ENCODE data around the gene ENTPD3. TPM values are rescaled to one million over a fixed set of nuclear protein-coding genes. Genes with fewer than 3 reads are reported as not detected.

Gene ENTPD3
- total RNA-seq, 2 donors from 2014 or later = 0.22 to 0.37 TPM

- Histone ChIP-seq H3K9ac (ENCODE audit: extremely low read depth, low read length, poor library complexity, severe bottlenecking) (no peak overlapping the region), H3K36me3 (ENCODE audit: control insufficient read depth, insufficient read depth, low read length) (no peaks in the 10 kb centered on the region), H3K27ac (ENCODE audit: low read depth, low read length) (no peak overlapping the region), H3K4me3 (ENCODE audit: low read length) (no peak overlapping the region), H3K4me1 (ENCODE audit: control insufficient read depth, insufficient read depth, low read length) (no peaks in the 10 kb centered on the region), H3K27me3 (ENCODE audit: control insufficient read depth, insufficient read depth, low read length, poor library complexity, severe bottlenecking) (no peaks in the 10 kb centered on the region), H3K9me3 (ENCODE audit: control insufficient read depth, low read length) (no peaks in the 10 kb centered on the region)
- no peaks in the 10 kb centered on the region for H3K4me1 Mint-ChIP-seq
- H3K36me3 Mint-ChIP-seq (ENCODE audit: low read depth) = no peaks in the 10 kb centered on the region
- H3K27me3 Mint-ChIP-seq (ENCODE audit: insufficient read depth) = no peaks in the 10 kb centered on the region
- TF ChIP-seq CTCF (conservative IDR thresholded peaks at IDR 0.05) = no peak
- H3K9me3 Mint-ChIP-seq = no peaks in the 10 kb centered on the region
- no peak overlapping the region for H3K27ac Mint-ChIP-seq
- H3K4me3 Mint-ChIP-seq = no peak overlapping the region
- 89 to 92% methylated on average over 4 of the region's 4 CpGs for WGBS, 2 experiments (ENCODE audit: insufficient coverage in 1 of 2, insufficient read length in 1 of 2)
- DNase-seq = no peak
Observed at GRCh38 chr3:40445880-40446279, 58.9 kb downstream of the ENTPD3 start.

GRCh38 chr3:40450438-40450837, 63.5 kb downstream of the ENTPD3 start:
- H3K4me1 ChIP-seq (ENCODE audit: control insufficient read depth, insufficient read depth, low read length) = no peaks in the 10 kb centered on the region
- Mint-ChIP-seq H3K27ac (no peak overlapping the region), H3K27me3 (ENCODE audit: insufficient read depth) (peaks cover under 1% of the 10 kb centered on the region), H3K4me3 (no peak overlapping the region), H3K4me1 (peaks cover 10% of the 10 kb centered on the region), H3K9me3 (no peaks in the 10 kb centered on the region), H3K36me3 (ENCODE audit: low read depth) (no peaks in the 10 kb centered on the region)
- H3K27me3 ChIP-seq (ENCODE audit: control insufficient read depth, insufficient read depth, low read length, poor library complexity, severe bottlenecking) = no peaks in the 10 kb centered on the region
- H3K9ac ChIP-seq (ENCODE audit: extremely low read depth, low read length, poor library complexity, severe bottlenecking) = no peak overlapping the region
- TF ChIP-seq CTCF (conservative IDR thresholded peaks at IDR 0.05) = no peak
- no peak overlapping the region for H3K27ac ChIP-seq (ENCODE audit: low read depth, low read length)
- no peaks in the 10 kb centered on the region for H3K9me3 ChIP-seq (ENCODE audit: control insufficient read depth, low read length)
- H3K4me3 ChIP-seq (ENCODE audit: low read length) = no peak overlapping the region
- WGBS, 2 experiments (ENCODE audit: insufficient coverage in 1 of 2, insufficient read length in 1 of 2) = 85 to 93% methylated on average over 2 of the region's 2 CpGs
- no peak for DNase-seq
- H3K36me3 ChIP-seq (ENCODE audit: control insufficient read depth, insufficient read depth, low read length) = no peaks in the 10 kb centered on the region

GRCh38 chr3:40451551-40451950, 64.6 kb downstream of the ENTPD3 start:
- no peak overlapping the region for H3K4me3 Mint-ChIP-seq
- H3K36me3 Mint-ChIP-seq (ENCODE audit: low read depth) = no peaks in the 10 kb centered on the region
- H3K9me3 ChIP-seq (ENCODE audit: control insufficient read depth, low read length) = no peaks in the 10 kb centered on the region
- H3K27ac Mint-ChIP-seq = no peak overlapping the region
- TF ChIP-seq CTCF (conservative IDR thresholded peaks at IDR 0.05) = no peak
- no peaks in the 10 kb centered on the region for H3K27me3 ChIP-seq (ENCODE audit: control insufficient read depth, insufficient read depth, low read length, poor library complexity, severe bottlenecking)
- H3K27ac ChIP-seq (ENCODE audit: low read depth, low read length) = no peak overlapping the region
- H3K4me1 ChIP-seq (ENCODE audit: control insufficient read depth, insufficient read depth, low read length) = no peaks in the 10 kb centered on the region
- H3K27me3 Mint-ChIP-seq (ENCODE audit: insufficient read depth) = peaks cover 2% of the 10 kb centered on the region
- no peaks in the 10 kb centered on the region for H3K36me3 ChIP-seq (ENCODE audit: control insufficient read depth, insufficient read depth, low read length)
- no peak overlapping the region for H3K9ac ChIP-seq (ENCODE audit: extremely low read depth, low read length, poor library complexity, severe bottlenecking)
- H3K9me3 Mint-ChIP-seq = no peaks in the 10 kb centered on the region
- DNase-seq = no peak
- no peak overlapping the region for H3K4me3 ChIP-seq (ENCODE audit: low read length)
- H3K4me1 Mint-ChIP-seq = peaks cover 10% of the 10 kb centered on the region

Data from endodermal cell (in vitro differentiated cells).